ENCODE measurements around the gene IGFBP1.

DNA sequence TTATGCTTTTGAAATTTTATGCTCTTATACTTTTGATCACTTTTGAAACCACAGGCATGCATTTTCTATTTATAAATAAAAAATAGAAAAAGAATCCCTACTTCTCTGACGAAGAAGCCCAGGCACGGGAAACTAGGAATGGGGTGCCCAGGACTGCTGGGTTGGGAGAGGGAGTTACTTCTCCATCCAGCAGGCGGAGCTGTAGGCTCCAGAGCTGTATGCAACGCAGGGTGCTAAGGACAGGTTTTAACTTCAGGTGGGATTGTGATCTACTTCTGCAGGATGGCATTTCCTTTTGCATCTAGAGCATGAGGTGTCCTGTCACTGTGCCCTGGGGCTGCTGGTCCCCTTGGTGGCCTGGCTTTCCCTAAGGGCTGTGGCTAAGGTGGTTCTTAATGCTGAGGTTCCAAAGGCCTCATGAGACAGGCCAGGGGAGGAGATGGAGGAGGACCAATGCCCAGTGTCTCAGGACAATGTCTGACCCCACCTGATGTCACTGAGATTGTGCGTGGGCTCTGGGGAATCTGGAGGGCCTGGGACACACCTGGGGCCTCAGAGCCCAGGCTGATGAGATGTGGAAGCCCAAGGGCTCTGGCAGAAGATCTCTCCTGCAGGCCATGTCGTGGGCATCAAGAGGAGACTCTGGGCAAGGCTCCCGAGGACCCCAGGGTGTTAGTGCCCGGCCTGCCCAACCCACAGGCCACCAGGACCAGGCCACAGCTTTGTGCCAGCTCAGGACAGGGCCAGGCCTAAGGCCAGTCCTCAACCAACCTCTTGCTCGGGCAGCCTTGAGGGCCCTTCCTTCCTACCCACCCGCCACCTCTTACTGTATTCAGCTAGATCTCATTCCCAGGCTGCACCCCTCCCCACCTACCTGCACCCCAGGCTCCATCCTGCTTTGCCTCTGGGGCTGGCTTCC, 15.9 kb upstream of the IGFBP1 start:
- TF ChIP-seq POLR2A (IDR thresholded peaks at IDR 0.05) (no peak), CTCF (IDR thresholded peaks at IDR 0.05) (no peak), EP300 (IDR thresholded peaks at IDR 0.05) (no peak), POLR2AphosphoS5 (IDR thresholded peaks at IDR 0.05) (no peak)

Measured in upper lobe of left lung (tissue), 4 donors.